Measurements from ENCODE around the gene GALNT12.

Gene GALNT12

GRCh38 chr9:98807070-98807813 lies at the start of gene GALNT12:
TSS of gene GALNT12 (plus strand) at chr9:98807670. CDS start at chr9:98807699, 29 bp downstream.
- no peak for DNase-seq (ENCODE audit: low read depth in 2 of 2)

GRCh38 chr9:98760231-98760630 lies 47.2 kb upstream of the GALNT12 start:
- no peak for DNase-seq (ENCODE audit: low read depth in 2 of 2)

- DNase-seq (ENCODE audit: low read depth in 2 of 2), result no peak
These were observed 43.3 kb upstream of the GALNT12 start for GRCh38 chr9:98763986-98764745.

- no peak for DNase-seq (ENCODE audit: low read depth in 2 of 2)
These were observed 42.2 kb upstream of the GALNT12 start for GRCh38 chr9:98765256-98765655.

- no peak for DNase-seq (ENCODE audit: low read depth in 2 of 2)
These were observed 40.9 kb upstream of the GALNT12 start for GRCh38 chr9:98766586-98766985.

- no peak for DNase-seq (ENCODE audit: low read depth in 2 of 2)
These were observed 40.3 kb upstream of the GALNT12 start for GRCh38 chr9:98767196-98767595.

- DNase-seq (ENCODE audit: low read depth in 2 of 2), result no peak
These were observed 39.6 kb upstream of the GALNT12 start for GRCh38 chr9:98767915-98768314.

- DNase-seq (ENCODE audit: low read depth in 2 of 2), result no peak
These were observed 39.1 kb upstream of the GALNT12 start for GRCh38 chr9:98768344-98768743.

GRCh38 chr9:98770717-98771116 lies 36.8 kb upstream of the GALNT12 start:
- no peak for DNase-seq (ENCODE audit: low read depth in 2 of 2)

GRCh38 chr9:98771209-98771874 lies 36.1 kb upstream of the GALNT12 start:
- no peak for DNase-seq (ENCODE audit: low read depth in 2 of 2)

- DNase-seq (ENCODE audit: low read depth in 2 of 2), result no peak
These were observed 34.9 kb upstream of the GALNT12 start for GRCh38 chr9:98772364-98773155.

GRCh38 chr9:98773721-98774120 lies 33.7 kb upstream of the GALNT12 start:
- DNase-seq (ENCODE audit: low read depth in 2 of 2), result no peak

- DNase-seq (ENCODE audit: low read depth in 2 of 2), result no peak
These were observed 32.7 kb upstream of the GALNT12 start for GRCh38 chr9:98774746-98775145.

GRCh38 chr9:98775831-98776441 lies 31.5 kb upstream of the GALNT12 start:
- no peak for DNase-seq (ENCODE audit: low read depth in 2 of 2)

- DNase-seq (ENCODE audit: low read depth in 2 of 2), result no peak
These were observed 29.9 kb upstream of the GALNT12 start for GRCh38 chr9:98777618-98778017.

- no peak for DNase-seq (ENCODE audit: low read depth in 2 of 2)
These were observed 29.2 kb upstream of the GALNT12 start for GRCh38 chr9:98778251-98778650.

- DNase-seq (ENCODE audit: low read depth in 2 of 2), result no peak
These were observed 28.5 kb upstream of the GALNT12 start for GRCh38 chr9:98778711-98779530.

GRCh38 chr9:98780059-98780749 lies 27.3 kb upstream of the GALNT12 start:
- DNase-seq (ENCODE audit: low read depth in 2 of 2), result no peak

- DNase-seq (ENCODE audit: low read depth in 2 of 2), result no peak
These were observed 25.7 kb upstream of the GALNT12 start for GRCh38 chr9:98781588-98782383.

Measured in stimulated activated CD8-positive, alpha-beta memory T cell treated with anti-CD3 and anti-CD28 coated beads, Interleukin-15, amount 100 ng/mL, for 4 hours (primary cell).